CD4-positive, alpha-beta T cell (primary cell): Measurements from ENCODE around the gene TMED10. TPM values are rescaled to one million over a fixed set of nuclear protein-coding genes. Genes with fewer than 3 reads are reported as not detected.

ENCODE experiments used
- ATAC-seq: fragments of 200-7000 bp; cut with Tn5 transposase; one replicate; pipeline ENCODE4 v1.10.0; 2022; ENCODE audit warnings: mild to moderate bottlenecking; ENCODE audit not compliant: poor library complexity
- CTCF ChIA-PET: fragments of 350-600 bp; sonication (Branson Sonifier 250); formaldehyde crosslinking; loops from one replicate; lab custom pipeline; 2021; ENCODE audit warnings: antibody characterized with exemption, inconsistent platforms; lab: Charles Lee
- POLR2A ChIA-PET: fragments of 350-600 bp; sonication (Branson Sonifier 250); formaldehyde crosslinking; loops from one replicate; lab custom pipeline; 2021; ENCODE audit warnings: antibody characterized with exemption, inconsistent platforms; lab: Charles Lee
- DNase-seq, 14 experiments: peaks; one replicate each; pipeline ENCODE4 v3.0.0-alpha.2; 2013 to 2020; ENCODE audit warnings: mixed read lengths in 2 of 14
- H3K27ac ChIP-seq, 2 donors: one replicate each; pipeline versions ENCODE4 v1.5.1 to v1.7.0; 2013; ENCODE audit warnings: low read length in 2 of 2, low read depth in 1 of 2, mild to moderate bottlenecking in 1 of 2
- H3K27me3 ChIP-seq, 2 experiments: 1 replicate in 1 of 2; 2 replicates in 1 of 2; pipeline versions ENCODE4 v1.6.1 to v1.7.0; 2013; ENCODE audit warnings: low read length in 2 of 2, control low read depth in 1 of 2, mild to moderate bottlenecking in 1 of 2, moderate library complexity in 1 of 2; ENCODE audit not compliant: insufficient read depth in 2 of 2, control insufficient read depth in 1 of 2
- H3K36me3 ChIP-seq: one replicate; pipeline ENCODE4 v1.6.1; 2013; ENCODE audit warnings: low read length, control low read depth; ENCODE audit not compliant: insufficient read depth
- H3K4me1 ChIP-seq: one replicate; pipeline ENCODE4 v1.6.1; 2013; ENCODE audit warnings: low read length, control low read depth; ENCODE audit not compliant: insufficient read depth
- H3K4me3 ChIP-seq: one replicate; pipeline ENCODE4 v1.5.1; 2013; ENCODE audit warnings: mild to moderate bottlenecking, low read length, moderate library complexity
- H3K9me3 ChIP-seq, 2 experiments: 1 replicate in 1 of 2; 2 replicates in 1 of 2; pipeline versions ENCODE4 v1.6.1 to v1.7.0; 2013; ENCODE audit warnings: low read length in 2 of 2, mild to moderate bottlenecking in 2 of 2, control low read depth in 1 of 2, moderate library complexity in 1 of 2; ENCODE audit not compliant: control insufficient read depth in 1 of 2, insufficient read depth in 1 of 2
- H3K27ac Mint-ChIP-seq: one replicate; pipeline ENCODE4 v1.8.0; 2020; ENCODE audit warnings: mixed read lengths
- H3K27me3 Mint-ChIP-seq: one replicate; pipeline ENCODE4 v1.8.0; 2021; ENCODE audit warnings: mixed read lengths
- H3K36me3 Mint-ChIP-seq: one replicate; pipeline ENCODE4 v1.8.0; 2021; ENCODE audit warnings: low read depth, mixed read lengths
- H3K4me1 Mint-ChIP-seq: one replicate; pipeline ENCODE4 v1.8.0; 2021; ENCODE audit warnings: low read depth, mixed read lengths
- H3K4me3 Mint-ChIP-seq: one replicate; pipeline ENCODE4 v1.8.0; 2020; ENCODE audit warnings: mild to moderate bottlenecking, mixed read lengths
- H3K9me3 Mint-ChIP-seq: one replicate; pipeline ENCODE4 v1.8.0; 2020; ENCODE audit warnings: mixed read lengths
- intact Hi-C, 2 experiments: fragments of 100-400 bp; cut with DNase I in 1 of 2; cut with micrococcal nuclease in 1 of 2; formaldehyde crosslinking; loops; one replicate each; pipeline versions ENCODE4 v1.15.1 to v1.9.0; 2023 to 2025; cut with DNase I, micrococcal nuclease
- polyA plus RNA-seq, 2 donors: library from polyadenylated mRNA; unstranded; fragments of 120-200 nt; gene quantifications; one replicate each; pipeline ENCODE4 v1.2.1, GENCODE V29; 2013
- total RNA-seq, 174 experiments: library from RNA in 2 of 174; stranded (reverse) in 2 of 174; gene quantifications; one replicate each; pipeline ENCODE4 v1.2.3 and lab custom pipeline; 2021 to 2026
- TF ChIP-seq, protein P1 (sequence below): fragments of 200-600 bp; IDR thresholded peaks from one replicate; pipeline ENCODE4 v1.8.0; 2022; ENCODE audit warnings: antibody characterized with exemption, mild to moderate bottlenecking

The TMED10 gene
- 100 to 1,000 TPM; 153 to 156 TPM for total RNA-seq
- polyA plus RNA-seq (2013, experiment 1 of 2), result 117 TPM
- polyA plus RNA-seq (2013, experiment 2 of 2), result 116 TPM
- 154 to 373 (median 206) reads per million in 172 experiments for total RNA-seq (lab: John Stamatoyannopoulos, UW)

DNA sequence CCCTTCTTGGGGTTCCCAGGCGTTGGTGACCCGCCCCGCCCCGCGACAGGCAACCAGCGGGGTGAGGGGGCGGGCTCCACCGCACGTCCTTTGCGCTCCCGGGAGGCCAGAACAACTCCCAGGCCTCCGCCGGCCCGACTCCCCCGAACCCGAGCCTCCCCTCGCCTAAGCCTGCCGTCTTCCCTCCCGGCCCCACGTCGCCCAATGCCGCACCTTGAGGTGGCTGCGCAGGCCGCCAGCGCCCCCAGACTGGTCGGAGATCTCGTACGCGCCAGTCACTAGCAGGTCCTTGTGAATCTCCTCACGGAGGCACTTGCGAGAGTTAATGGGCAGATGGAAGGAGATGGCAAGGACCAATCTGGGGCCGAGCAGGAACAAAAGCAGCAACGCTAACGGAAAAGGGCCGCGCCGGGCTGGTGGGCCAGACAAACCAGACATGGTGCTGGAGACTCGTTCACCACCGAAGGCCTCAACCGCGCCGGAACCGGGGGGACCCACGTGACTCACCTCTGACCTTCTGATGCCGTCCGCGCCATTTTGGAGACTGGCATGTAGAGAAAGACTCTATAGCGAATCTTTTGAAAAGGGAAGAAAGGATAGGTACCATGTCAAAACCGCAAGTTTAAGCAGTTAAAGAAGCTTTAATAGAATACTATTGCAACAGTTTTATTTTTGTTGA is at the start of gene TMED10:
Gene TMED10 (minus strand): TSS at position 471 of the 679 bp plus-strand sequence. CDS start 33 bp downstream, at position 438.
- Mint-ChIP-seq H3K36me3 (peaks cover 11% of the 10 kb centered on the region), H3K9me3 (no peaks in the 10 kb centered on the region), H3K27ac (peak within 1 kb of the TSS; percentile 97), H3K27me3 (no peaks in the 10 kb centered on the region), H3K4me1 (peaks cover 53% of the 10 kb centered on the region), H3K4me3 (peak within 1 kb of the TSS; percentile 94)
- Histone ChIP-seq H3K27ac (peak within 1 kb of the TSS; percentile 99 to 100), H3K36me3 (no peaks in the 10 kb centered on the region), H3K4me3 (peak within 1 kb of the TSS; percentile 79), H3K4me1 (peaks cover 30% of the 10 kb centered on the region), H3K27me3 (no peaks in the 10 kb centered on the region), H3K9me3 (no peaks in the 10 kb centered on the region)
- ChIA-PET POLR2A (interaction anchor here (0.5 to 3.1 kb wide), 30 partner anchors 9 to 412 kb away, joined by 3 to 23 read pairs (median 4); partner anchors contain the start of gene NEK9), CTCF (interaction anchor here (0.6 to 1.6 kb wide), 3 partner anchors 34 to 120 kb away, joined by 3 to 5 read pairs (median 3); no protein-coding TSS in a partner anchor)
- ATAC-seq (peak; percentile 75), DNase-seq (peak; percentile 84 to 95 (median 89))
- intact Hi-C loops, result loop anchor here (1.0 to 5.0 kb wide), 10 partner anchors 19 to 684 kb away; partner anchors contain the start of genes FOS (in 2 of the 2), ISCA2 (in 1 of the 2), NEK9 (in 1 of the 2) and NPC2 (in 1 of the 2)
- TF ChIP-seq, protein P1, sequence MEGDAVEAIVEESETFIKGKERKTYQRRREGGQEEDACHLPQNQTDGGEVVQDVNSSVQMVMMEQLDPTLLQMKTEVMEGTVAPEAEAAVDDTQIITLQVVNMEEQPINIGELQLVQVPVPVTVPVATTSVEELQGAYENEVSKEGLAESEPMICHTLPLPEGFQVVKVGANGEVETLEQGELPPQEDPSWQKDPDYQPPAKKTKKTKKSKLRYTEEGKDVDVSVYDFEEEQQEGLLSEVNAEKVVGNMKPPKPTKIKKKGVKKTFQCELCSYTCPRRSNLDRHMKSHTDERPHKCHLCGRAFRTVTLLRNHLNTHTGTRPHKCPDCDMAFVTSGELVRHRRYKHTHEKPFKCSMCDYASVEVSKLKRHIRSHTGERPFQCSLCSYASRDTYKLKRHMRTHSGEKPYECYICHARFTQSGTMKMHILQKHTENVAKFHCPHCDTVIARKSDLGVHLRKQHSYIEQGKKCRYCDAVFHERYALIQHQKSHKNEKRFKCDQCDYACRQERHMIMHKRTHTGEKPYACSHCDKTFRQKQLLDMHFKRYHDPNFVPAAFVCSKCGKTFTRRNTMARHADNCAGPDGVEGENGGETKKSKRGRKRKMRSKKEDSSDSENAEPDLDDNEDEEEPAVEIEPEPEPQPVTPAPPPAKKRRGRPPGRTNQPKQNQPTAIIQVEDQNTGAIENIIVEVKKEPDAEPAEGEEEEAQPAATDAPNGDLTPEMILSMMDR, result no peak

DNA sequence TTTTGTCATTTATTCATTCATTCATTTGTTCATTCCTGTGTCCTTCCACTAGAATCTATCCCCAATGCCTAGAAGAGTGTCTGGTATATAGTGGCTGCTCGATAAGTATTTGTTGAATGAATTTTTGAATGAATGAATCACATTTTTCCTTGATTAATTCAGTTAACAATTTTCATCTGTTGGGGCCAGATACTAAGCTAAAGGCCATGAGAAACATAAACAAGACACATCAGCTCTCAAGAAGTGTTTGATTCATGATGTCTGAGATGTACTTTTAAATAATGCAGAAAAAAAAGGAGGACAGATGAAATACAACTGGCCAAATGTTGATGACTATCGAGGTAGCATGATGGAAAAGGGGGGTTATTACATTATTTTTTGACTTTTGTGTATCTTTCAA is 48.1 kb upstream of the TMED10 start:
- TF ChIP-seq, protein P1, result no peak
- no peak overlapping the region for H3K4me3 Mint-ChIP-seq
- peaks cover 31% of the 10 kb centered on the region for H3K4me1 Mint-ChIP-seq
- H3K9me3 Mint-ChIP-seq, result no peaks in the 10 kb centered on the region
- H3K27ac ChIP-seq, result no peak overlapping the region
- H3K36me3 Mint-ChIP-seq, result no peaks in the 10 kb centered on the region
- H3K27me3 Mint-ChIP-seq, result no peaks in the 10 kb centered on the region
- peaks cover 18% of the 10 kb centered on the region for H3K4me1 ChIP-seq
- no peaks in the 10 kb centered on the region for H3K9me3 ChIP-seq
- intact Hi-C loops, result no loop called here
- DNase-seq, result no peak
- CTCF ChIA-PET, result no interaction called here
- H3K4me3 ChIP-seq, result no peak overlapping the region
- H3K36me3 ChIP-seq, result no peaks in the 10 kb centered on the region
- POLR2A ChIA-PET, result no interaction called here
- no peak for ATAC-seq
- H3K27ac Mint-ChIP-seq, result no peak overlapping the region
- no peaks in the 10 kb centered on the region for H3K27me3 ChIP-seq

DNA sequence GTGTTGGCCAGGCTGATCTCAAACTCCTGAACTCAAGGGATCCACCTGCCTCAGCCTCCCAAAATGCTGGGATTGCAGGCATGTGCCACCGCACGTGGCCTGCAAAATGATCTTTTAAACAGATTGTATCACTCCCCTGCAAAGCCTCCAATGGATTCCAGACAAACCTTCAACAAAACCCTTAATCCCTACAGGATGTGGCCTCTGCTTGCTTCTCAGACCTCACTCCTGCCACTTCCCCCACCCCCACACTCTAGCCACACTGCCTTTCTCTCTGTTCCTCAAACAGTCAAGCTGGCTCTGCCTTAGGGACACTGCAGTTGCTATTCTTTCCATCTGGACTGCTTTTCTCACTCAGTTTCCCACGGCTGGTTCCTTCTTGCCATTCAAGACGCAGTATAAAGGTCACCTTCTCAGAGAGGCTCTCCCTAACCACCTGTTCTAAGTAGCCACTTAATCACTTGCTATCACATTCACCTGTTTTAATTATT is 47.3 kb upstream of the TMED10 start:
- ChIA-PET CTCF (no interaction called here), POLR2A (no interaction called here)
- Mint-ChIP-seq H3K4me1 (peaks cover 23% of the 10 kb centered on the region), H3K9me3 (no peaks in the 10 kb centered on the region), H3K36me3 (no peaks in the 10 kb centered on the region), H3K4me3 (no peak overlapping the region), H3K27ac (no peak overlapping the region), H3K27me3 (no peaks in the 10 kb centered on the region)
- Histone ChIP-seq H3K4me1 (peaks cover 10% of the 10 kb centered on the region), H3K4me3 (no peak overlapping the region), H3K27ac (no peak overlapping the region), H3K9me3 (no peaks in the 10 kb centered on the region), H3K27me3 (no peaks in the 10 kb centered on the region), H3K36me3 (no peaks in the 10 kb centered on the region)
- TF ChIP-seq, protein P1, result no peak
- intact Hi-C loops, result no loop called here
- peak in 2 of 14 experiments; percentile 15 to 34 for DNase-seq
- ATAC-seq, result no peak
